GM23338 (cell line): Measurements from ENCODE around the gene PRPF31.

Source experiments
- EZH2 ChIP-seq: fragments of 200-600 bp; sonication (generic); IDR thresholded peaks from one replicate; pipeline ENCODE4 v1.8.0; 2017; ENCODE audit warnings: antibody characterized with exemption, mild to moderate bottlenecking, low read depth; ENCODE audit not compliant: unreplicated experiment
- EZH2phosphoT487 ChIP-seq: fragments of 200-600 bp; sonication (generic); IDR thresholded peaks from one replicate; pipeline ENCODE4 v1.8.1; 2018; ENCODE audit warnings: antibody characterized with exemption; ENCODE audit not compliant: unreplicated experiment
- NANOG ChIP-seq: IDR thresholded peaks from 2 replicates; pipeline ENCODE4 v1.6.1; 2016; ENCODE audit warnings: antibody characterized with exemption, borderline replicate concordance
- POLR2AphosphoS5 ChIP-seq: IDR thresholded peaks from 2 replicates; pipeline ENCODE4 v1.6.1; 2016; ENCODE audit warnings: antibody characterized with exemption, low read depth
- TF ChIP-seq, protein P1 (sequence below), 2 experiments: fragments of 200-600 bp in 1 of 2; sonication (generic) in 1 of 2; conservative IDR thresholded peaks; 2 replicates each; pipeline versions ENCODE4 v1.5.1 to v1.6.1; 2016 to 2017; ENCODE audit warnings: antibody characterized with exemption in 2 of 2, low read depth in 2 of 2, mild to moderate bottlenecking in 2 of 2, moderate library complexity in 1 of 2
- TF ChIP-seq, protein P2 (sequence below): fragments of 250-450 bp; sonication (Bioruptor Pico); IDR thresholded peaks from 2 replicates; pipeline ENCODE4 v1.5.0; 2020; ENCODE audit warnings: mild to moderate bottlenecking, moderate library complexity
- TF ChIP-seq, protein P3 (sequence below): IDR thresholded peaks from 2 replicates; pipeline ENCODE4 v1.6.1; 2016; ENCODE audit warnings: antibody characterized with exemption

- TF ChIP-seq, protein P1, sequence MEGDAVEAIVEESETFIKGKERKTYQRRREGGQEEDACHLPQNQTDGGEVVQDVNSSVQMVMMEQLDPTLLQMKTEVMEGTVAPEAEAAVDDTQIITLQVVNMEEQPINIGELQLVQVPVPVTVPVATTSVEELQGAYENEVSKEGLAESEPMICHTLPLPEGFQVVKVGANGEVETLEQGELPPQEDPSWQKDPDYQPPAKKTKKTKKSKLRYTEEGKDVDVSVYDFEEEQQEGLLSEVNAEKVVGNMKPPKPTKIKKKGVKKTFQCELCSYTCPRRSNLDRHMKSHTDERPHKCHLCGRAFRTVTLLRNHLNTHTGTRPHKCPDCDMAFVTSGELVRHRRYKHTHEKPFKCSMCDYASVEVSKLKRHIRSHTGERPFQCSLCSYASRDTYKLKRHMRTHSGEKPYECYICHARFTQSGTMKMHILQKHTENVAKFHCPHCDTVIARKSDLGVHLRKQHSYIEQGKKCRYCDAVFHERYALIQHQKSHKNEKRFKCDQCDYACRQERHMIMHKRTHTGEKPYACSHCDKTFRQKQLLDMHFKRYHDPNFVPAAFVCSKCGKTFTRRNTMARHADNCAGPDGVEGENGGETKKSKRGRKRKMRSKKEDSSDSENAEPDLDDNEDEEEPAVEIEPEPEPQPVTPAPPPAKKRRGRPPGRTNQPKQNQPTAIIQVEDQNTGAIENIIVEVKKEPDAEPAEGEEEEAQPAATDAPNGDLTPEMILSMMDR (conservative IDR thresholded peaks at IDR 0.05; ENCODE audit: low read depth in 2 of 2), result no peak
- no peak for TF ChIP-seq EZH2
- no peak for TF ChIP-seq NANOG
- no peak for TF ChIP-seq POLR2AphosphoS5
- TF ChIP-seq, protein P2, sequence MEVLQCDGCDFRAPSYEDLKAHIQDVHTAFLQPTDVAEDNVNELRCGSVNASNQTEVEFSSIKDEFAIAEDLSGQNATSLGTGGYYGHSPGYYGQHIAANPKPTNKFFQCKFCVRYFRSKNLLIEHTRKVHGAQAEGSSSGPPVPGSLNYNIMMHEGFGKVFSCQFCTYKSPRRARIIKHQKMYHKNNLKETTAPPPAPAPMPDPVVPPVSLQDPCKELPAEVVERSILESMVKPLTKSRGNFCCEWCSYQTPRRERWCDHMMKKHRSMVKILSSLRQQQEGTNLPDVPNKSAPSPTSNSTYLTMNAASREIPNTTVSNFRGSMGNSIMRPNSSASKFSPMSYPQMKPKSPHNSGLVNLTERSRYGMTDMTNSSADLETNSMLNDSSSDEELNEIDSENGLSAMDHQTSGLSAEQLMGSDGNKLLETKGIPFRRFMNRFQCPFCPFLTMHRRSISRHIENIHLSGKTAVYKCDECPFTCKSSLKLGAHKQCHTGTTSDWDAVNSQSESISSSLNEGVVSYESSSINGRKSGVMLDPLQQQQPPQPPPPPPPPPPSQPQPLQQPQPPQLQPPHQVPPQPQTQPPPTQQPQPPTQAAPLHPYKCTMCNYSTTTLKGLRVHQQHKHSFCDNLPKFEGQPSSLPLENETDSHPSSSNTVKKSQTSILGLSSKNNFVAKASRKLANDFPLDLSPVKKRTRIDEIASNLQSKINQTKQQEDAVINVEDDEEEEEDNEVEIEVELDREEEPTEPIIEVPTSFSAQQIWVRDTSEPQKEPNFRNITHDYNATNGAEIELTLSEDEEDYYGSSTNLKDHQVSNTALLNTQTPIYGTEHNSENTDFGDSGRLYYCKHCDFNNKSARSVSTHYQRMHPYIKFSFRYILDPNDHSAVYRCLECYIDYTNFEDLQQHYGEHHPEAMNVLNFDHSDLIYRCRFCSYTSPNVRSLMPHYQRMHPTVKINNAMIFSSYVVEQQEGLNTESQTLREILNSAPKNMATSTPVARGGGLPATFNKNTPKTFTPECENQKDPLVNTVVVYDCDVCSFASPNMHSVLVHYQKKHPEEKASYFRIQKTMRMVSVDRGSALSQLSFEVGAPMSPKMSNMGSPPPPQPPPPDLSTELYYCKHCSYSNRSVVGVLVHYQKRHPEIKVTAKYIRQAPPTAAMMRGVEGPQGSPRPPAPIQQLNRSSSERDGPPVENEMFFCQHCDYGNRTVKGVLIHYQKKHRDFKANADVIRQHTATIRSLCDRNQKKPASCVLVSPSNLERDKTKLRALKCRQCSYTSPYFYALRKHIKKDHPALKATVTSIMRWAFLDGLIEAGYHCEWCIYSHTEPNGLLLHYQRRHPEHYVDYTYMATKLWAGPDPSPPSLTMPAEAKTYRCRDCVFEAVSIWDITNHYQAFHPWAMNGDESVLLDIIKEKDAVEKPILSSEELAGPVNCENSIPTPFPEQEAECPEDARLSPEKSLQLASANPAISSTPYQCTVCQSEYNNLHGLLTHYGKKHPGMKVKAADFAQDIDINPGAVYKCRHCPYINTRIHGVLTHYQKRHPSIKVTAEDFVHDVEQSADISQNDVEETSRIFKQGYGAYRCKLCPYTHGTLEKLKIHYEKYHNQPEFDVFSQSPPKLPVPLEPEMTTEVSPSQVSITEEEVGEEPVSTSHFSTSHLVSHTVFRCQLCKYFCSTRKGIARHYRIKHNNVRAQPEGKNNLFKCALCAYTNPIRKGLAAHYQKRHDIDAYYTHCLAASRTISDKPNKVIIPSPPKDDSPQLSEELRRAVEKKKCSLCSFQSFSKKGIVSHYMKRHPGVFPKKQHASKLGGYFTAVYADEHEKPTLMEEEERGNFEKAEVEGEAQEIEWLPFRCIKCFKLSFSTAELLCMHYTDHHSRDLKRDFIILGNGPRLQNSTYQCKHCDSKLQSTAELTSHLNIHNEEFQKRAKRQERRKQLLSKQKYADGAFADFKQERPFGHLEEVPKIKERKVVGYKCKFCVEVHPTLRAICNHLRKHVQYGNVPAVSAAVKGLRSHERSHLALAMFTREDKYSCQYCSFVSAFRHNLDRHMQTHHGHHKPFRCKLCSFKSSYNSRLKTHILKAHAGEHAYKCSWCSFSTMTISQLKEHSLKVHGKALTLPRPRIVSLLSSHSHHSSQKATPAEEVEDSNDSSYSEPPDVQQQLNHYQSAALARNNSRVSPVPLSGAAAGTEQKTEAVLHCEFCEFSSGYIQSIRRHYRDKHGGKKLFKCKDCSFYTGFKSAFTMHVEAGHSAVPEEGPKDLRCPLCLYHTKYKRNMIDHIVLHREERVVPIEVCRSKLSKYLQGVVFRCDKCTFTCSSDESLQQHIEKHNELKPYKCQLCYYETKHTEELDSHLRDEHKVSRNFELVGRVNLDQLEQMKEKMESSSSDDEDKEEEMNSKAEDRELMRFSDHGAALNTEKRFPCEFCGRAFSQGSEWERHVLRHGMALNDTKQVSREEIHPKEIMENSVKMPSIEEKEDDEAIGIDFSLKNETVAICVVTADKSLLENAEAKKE (CRISPR knock-in tag), result no peak
- TF ChIP-seq, protein P3, sequence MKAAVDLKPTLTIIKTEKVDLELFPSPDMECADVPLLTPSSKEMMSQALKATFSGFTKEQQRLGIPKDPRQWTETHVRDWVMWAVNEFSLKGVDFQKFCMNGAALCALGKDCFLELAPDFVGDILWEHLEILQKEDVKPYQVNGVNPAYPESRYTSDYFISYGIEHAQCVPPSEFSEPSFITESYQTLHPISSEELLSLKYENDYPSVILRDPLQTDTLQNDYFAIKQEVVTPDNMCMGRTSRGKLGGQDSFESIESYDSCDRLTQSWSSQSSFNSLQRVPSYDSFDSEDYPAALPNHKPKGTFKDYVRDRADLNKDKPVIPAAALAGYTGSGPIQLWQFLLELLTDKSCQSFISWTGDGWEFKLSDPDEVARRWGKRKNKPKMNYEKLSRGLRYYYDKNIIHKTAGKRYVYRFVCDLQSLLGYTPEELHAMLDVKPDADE, result no peak
- TF ChIP-seq EZH2phosphoT487, result no peak
Observed at GRCh38 chr19:54154603-54155345, 39.2 kb downstream of the PRPF31 start.
